Activated CD4-positive, alpha-beta T cell treated with anti-CD3 and anti-CD28 coated beads, Interleukin-2, Interleukin-4, amounts not matched to agents 100 ng/mL and 50 ng/mL, durations not matched to agents 16 hours and 8 hours (primary cell): ENCODE results near the gene PLEKHN1.
A peak's percentile ranks its signal among the peaks of the same experiment; 100 is the strongest.
"Not testable (repeated sequence)": the region's sequence is repeated elsewhere in the genome, so short reads cannot be mapped to it uniquely, and the experiment has no call there.

Experiments
- DNase-seq: peaks from one replicate; pipeline ENCODE4 v3.0.0-alpha.2; 2020; ENCODE audit warnings: low spot score

The PLEKHN1 gene

GRCh38 chr1:975365-975764, 9.1 kb downstream of the PLEKHN1 start:
- no peak for DNase-seq

- peak; percentile 44 for DNase-seq
These were observed 9.8 kb downstream of the PLEKHN1 start for GRCh38 chr1:975896-976683.

- not testable (repeated sequence) for DNase-seq
These were observed 10.5 kb downstream of the PLEKHN1 start for GRCh38 chr1:976791-977190.

GRCh38 chr1:978069-978834, 12.0 kb downstream of the PLEKHN1 start:
- DNase-seq, result no peak

GRCh38 chr1:978835-979743, 12.8 kb downstream of the PLEKHN1 start:
- DNase-seq, result no peak

GRCh38 chr1:979744-980072, 13.4 kb downstream of the PLEKHN1 start:
- no peak for DNase-seq

- no peak for DNase-seq
These were observed 13.9 kb downstream of the PLEKHN1 start for GRCh38 chr1:980137-980571.

- DNase-seq, result no peak
These were observed 14.5 kb downstream of the PLEKHN1 start for GRCh38 chr1:980602-981395.

GRCh38 chr1:981491-981954, 15.2 kb downstream of the PLEKHN1 start:
- no peak for DNase-seq

GRCh38 chr1:981955-982558, 15.8 kb downstream of the PLEKHN1 start, which contains the start of gene PERM1:
TSS of gene PERM1 (minus strand) at chr1:982093. CDS start at chr1:981029, 1,064 bp downstream.
- no peak for DNase-seq

GRCh38 chr1:982765-983436, 16.6 kb downstream of the PLEKHN1 start:
- DNase-seq, result no peak

- DNase-seq, result peak; percentile 50
These were observed 17.7 kb downstream of the PLEKHN1 start for GRCh38 chr1:983798-984475.

- no peak for DNase-seq
These were observed 18.2 kb downstream of the PLEKHN1 start for GRCh38 chr1:984476-984814.

GRCh38 chr1:985126-985525, 18.8 kb downstream of the PLEKHN1 start:
- no peak for DNase-seq

GRCh38 chr1:988061-988460, 21.8 kb downstream of the PLEKHN1 start:
- DNase-seq, result not testable (repeated sequence)

- DNase-seq, result not testable (repeated sequence)
These were observed 25.0 kb downstream of the PLEKHN1 start for GRCh38 chr1:991275-991674.

GRCh38 chr1:991895-992294, 25.6 kb downstream of the PLEKHN1 start:
- DNase-seq, result no peak

GRCh38 chr1:992362-992761, 26.1 kb downstream of the PLEKHN1 start:
- no peak for DNase-seq

GRCh38 chr1:993379-993995, 27.2 kb downstream of the PLEKHN1 start:
- no peak for DNase-seq
